ENCODE data around the gene MCTP1. TPM values are rescaled to one million over a fixed set of nuclear protein-coding genes. Genes with fewer than 3 reads are reported as not detected.

The MCTP1 gene
- total RNA-seq, 1 donor = 16.7 TPM

DNA sequence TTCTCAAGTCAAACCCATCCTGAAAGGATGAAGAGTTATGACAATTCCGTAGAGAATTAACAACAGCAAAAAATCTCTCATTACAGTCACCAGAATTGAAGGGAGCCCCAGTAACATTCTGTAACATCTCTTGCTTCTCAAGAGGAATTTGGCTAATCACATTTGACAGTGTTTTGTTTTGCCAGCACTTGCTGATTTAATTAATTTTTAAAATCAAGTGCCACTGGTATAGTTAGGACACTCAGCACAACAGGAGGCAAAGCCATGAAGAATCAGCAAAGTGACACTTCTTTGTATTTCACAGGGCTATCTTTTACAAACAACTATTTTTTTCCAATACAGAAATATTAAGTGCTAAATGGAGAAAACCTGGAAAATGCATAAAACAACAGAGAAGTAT, 152.8 kb downstream of the MCTP1 start:
- no peak for DNase-seq (ENCODE audit: low read depth in 2 of 3, low spot score in 2 of 3)

DNA sequence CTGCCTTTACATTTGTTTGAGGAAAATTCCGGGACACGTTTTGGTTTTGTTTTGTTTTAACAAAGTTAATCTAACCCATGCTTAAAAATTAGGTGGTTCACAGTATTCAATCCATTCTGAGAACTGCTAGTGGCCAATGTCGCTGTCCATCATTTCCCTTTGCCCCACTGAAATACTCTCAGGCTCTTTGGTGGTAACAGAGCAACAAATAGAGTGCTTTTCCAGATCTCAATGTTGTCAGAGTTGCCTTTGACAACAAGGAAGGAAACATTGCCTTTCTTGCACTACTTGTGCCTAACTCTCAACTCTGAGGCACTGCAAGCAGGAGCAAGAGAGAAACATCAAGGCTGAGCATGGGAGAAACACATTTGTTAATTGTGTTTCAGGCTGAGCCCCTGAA, 154.0 kb downstream of the MCTP1 start:
- DNase-seq (ENCODE audit: low read depth in 2 of 3, low spot score in 2 of 3) = peak in 2 of 3 donors; percentile 15 to 59

GRCh38 chr5:95124731-95125130, 160.2 kb downstream of the MCTP1 start:
- DNase-seq (ENCODE audit: low read depth in 2 of 3, low spot score in 2 of 3) = no peak

- DNase-seq (ENCODE audit: low read depth in 2 of 3, low spot score in 2 of 3) = no peak
Observed at GRCh38 chr5:95124101-95124500, 160.8 kb downstream of the MCTP1 start.

DNA sequence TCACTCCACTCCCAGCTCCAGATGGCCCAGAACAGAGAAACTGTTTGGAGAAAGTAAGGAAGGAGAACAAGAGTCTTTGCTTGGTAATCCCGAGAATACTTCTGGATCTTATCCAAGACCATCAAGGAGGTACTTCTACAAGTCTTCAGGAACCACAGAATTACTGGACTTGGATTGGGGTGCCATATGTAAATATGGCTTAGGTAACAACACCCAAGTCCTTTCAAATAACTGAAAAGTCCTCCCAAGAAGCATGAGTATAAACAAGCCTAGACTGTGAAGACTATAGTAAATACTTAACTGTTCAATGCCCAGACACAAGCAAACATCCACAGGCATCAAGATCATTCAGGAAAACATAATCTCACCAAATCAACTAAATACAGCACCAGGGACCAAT, 170.0 kb downstream of the MCTP1 start:
- DNase-seq (ENCODE audit: low read depth in 2 of 3, low spot score in 2 of 3) = no peak

DNA sequence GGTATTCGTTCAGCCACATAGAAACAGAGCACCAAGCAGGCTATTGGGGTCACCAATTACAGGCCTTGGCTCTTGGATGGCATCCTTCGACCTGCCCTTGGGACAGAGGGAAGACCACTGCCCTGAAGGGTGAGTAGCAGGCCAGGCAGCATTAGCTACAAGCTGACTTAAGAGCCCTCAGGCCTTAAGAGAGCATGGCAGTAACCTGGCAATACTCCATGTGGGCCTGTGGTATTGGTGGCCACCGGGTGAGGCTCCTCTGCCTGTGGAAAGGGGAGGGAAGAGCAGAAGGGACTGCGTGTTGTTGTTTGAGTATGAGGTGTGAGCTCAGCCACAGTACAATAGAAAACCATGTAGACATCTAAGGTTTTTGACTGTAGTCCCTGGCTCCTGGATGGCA, 170.6 kb downstream of the MCTP1 start:
- DNase-seq (ENCODE audit: low read depth in 2 of 3, low spot score in 2 of 3) = no peak

DNA sequence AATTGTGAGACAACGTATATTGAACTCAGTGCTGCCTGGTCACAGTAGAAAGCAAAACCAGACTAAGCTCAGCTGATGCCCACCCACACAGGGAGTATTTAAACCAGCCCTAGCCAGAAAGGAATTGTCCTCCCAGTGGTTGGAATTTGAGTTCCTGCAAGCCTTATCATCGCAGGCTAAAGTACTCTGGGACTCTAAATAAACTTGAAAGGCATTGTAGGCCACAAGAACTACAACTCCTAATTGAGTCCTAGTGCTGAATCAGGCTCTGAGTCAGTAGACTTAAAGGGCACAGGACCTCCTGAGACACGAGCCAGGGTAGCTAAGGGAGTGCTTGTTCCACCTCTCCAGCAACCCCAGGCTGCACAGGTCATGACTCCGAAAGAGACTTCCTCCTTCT, 171.4 kb downstream of the MCTP1 start:
- DNase-seq (ENCODE audit: low read depth in 2 of 3, low spot score in 2 of 3) = no peak

- no peak for DNase-seq (ENCODE audit: low read depth in 2 of 3, low spot score in 2 of 3)
Observed at GRCh38 chr5:95111141-95111540, 173.8 kb downstream of the MCTP1 start.

GRCh38 chr5:95110118-95110517, 174.8 kb downstream of the MCTP1 start:
- peak in 1 of 3 donors; percentile 34 for DNase-seq (ENCODE audit: low read depth in 2 of 3, low spot score in 2 of 3)

GRCh38 chr5:95107138-95107537, 177.8 kb downstream of the MCTP1 start:
- no peak for DNase-seq (ENCODE audit: low read depth in 2 of 3, low spot score in 2 of 3)

- no peak for DNase-seq (ENCODE audit: low read depth in 2 of 3, low spot score in 2 of 3)
Observed at GRCh38 chr5:95105638-95106037, 179.3 kb downstream of the MCTP1 start.

DNA sequence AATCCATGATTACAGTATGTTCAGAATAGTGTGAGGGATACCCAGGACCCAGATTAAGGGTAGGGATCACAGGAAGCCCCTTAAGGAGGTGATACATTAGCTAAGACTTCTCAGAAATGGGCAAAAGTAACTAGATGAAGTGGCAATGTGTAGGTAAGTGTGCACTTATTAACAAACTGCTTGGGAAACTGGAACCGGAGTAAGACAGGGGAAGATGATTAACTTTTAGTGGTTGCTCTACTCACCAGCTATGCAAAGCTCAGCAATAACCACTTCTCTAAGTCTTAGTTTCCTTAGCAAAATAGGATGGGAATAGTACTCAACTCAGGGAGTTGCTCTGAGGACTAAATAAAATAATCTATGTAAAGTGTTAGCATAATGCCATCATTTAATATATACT, 182.2 kb downstream of the MCTP1 start:
- DNase-seq (ENCODE audit: low read depth in 2 of 3, low spot score in 2 of 3) = no peak

GRCh38 chr5:95102080-95102479, 182.8 kb downstream of the MCTP1 start:
- no peak for DNase-seq (ENCODE audit: low read depth in 2 of 3, low spot score in 2 of 3)

- no peak for DNase-seq (ENCODE audit: low read depth in 2 of 3, low spot score in 2 of 3)
Observed at GRCh38 chr5:95100551-95100950, 184.3 kb downstream of the MCTP1 start.

DNA sequence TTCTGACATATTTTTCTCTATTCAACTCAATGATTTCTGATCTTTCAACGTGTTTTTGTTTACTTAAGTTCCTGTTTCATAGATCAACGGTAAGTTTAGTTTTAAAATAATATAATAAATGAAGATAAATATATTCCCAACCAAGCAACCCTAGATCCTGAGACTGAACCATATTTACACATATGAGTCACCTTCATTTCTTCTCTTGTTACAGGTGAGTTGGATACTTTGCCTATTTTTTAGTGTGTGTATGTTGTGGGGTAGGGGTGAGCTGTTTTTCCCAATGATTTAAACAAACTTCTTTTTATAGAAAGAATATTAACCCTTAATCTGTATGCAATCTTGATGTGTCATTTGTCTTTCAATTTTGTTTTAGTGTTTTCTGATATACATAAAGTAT, 186.9 kb downstream of the MCTP1 start:
- no peak for DNase-seq (ENCODE audit: low read depth in 2 of 3, low spot score in 2 of 3)

DNA sequence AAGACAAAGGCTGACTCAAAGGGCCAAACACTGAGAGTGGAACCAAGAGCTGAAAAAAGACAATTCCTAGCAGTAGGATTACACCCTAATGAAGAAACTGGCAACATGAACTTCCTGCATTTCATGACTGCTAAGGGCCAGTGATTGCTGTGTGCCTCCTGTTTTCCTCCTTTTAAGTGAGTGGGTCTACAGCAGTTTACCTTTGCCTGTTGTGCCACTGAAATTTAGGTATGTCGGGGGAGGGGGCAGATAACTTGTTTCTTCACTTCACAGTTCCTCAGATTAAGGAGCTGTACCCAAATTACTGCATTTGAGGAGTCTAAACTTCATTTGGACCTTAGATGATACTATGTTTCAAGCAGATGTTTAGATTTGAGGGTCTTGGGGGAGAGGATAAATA, 191.7 kb downstream of the MCTP1 start:
- DNase-seq (ENCODE audit: low read depth in 2 of 3, low spot score in 2 of 3) = no peak

DNA sequence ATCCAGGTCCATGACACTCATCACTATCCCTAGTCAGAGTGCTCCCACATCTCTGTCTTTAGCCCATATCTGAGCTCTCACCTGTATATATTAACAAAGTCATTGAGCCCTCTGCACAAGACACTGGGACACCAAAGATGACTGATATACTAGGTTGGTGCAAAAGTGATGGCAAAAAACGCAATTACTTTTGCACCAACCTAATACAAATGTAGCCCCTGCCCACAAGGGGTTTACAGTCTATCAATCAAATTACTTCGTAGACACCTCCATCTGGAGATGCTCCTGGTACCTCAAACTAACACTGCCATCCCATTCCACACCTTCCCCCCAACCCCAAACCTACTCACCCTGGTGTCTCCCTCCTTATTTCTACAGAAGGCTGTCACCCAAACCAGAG, 194.1 kb downstream of the MCTP1 start:
- DNase-seq (ENCODE audit: low read depth in 2 of 3, low spot score in 2 of 3) = no peak

DNA sequence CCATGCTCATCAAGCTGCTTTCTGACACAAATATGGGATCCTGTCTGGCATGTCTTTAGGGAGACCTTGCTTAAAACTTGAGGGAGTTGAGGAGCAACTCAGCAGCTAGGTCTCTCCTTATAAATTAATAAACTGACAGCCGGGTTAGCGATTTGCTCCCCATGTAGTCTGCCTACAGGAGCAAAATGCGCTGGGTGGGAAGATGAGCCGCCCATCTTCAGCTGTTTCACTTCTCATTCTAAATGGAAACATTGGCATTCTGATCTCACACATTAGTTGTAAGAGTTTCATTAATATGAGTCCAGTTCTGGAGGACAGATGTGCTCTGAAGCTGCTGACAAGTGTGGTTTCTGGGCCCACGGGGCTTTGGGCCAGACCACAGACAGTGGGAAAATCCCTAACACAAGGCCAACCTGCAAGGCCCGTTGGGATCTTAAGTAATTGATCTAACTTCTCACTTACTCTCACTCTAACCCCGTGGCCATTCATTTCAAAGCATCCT, 197.0 kb downstream of the MCTP1 start:
- DNase-seq (ENCODE audit: low read depth in 2 of 3, low spot score in 2 of 3) = peak in 1 of 3 donors; percentile 34

DNA sequence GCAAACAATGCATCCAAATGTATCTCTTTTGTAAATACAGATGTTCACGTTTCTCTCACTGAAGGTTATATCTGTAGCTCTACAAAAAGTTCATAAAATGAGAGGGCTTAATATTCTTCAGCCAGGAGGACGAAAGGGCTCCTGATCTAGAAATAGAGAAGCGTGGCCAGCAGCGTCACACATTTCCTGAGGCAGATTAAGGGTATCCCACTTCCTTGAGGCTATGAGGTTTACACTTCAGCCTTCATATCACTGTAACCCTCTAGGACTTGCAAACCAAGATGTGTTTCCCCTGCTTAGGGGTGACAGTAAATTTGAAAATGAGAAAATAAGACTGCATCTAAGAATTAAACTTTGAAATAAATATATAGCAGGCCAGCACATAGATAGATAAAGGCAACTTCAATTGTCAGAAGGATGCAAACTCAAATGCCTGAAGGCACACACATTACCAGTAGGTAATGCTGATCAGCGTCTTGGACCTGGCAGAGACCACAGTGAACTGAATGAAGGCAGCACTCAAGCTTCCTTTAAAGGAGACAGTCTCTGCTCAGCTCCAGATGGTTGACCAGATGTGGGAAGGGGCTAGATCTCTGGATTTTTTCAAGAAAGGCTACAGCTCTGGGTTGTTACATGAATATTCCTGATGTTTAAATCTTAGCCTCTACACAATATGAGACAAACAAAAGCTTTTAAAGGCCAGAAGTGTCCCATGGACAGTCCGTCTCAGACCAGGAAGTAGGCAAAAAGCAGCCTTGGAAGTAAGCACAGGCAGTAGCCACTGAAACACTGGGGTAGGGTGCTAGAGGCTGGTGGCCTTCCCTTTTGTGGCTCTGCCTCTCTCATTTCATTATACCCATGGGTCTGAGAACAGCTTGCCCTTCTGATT, 197.7 kb downstream of the MCTP1 start:
- DNase-seq (ENCODE audit: low read depth in 2 of 3, low spot score in 2 of 3) = peak in 2 of 3 donors; percentile 58 to 77

DNA sequence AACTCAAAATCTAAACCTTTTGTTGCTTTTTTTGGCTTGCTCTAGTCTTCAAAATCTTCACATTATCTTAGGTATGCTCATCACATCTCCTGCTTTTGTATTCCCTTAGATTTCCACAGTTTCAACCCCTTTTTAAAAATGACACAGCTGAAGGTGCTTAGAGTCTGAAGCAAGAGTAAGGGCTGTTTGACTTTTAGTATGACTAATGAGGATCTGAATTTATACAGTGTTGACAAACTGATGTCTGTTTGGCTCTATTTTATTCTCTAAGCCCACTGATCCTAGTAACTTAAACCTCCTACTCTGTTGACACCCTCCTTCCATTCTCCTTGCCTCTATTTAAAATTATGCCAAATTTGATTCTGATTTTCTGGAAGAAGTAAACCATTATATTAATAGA, 200.1 kb downstream of the MCTP1 start:
- DNase-seq (ENCODE audit: low read depth in 2 of 3, low spot score in 2 of 3) = no peak

GRCh38 chr5:95083606-95084005, 201.3 kb downstream of the MCTP1 start:
- DNase-seq (ENCODE audit: low read depth in 2 of 3, low spot score in 2 of 3) = no peak

DNA sequence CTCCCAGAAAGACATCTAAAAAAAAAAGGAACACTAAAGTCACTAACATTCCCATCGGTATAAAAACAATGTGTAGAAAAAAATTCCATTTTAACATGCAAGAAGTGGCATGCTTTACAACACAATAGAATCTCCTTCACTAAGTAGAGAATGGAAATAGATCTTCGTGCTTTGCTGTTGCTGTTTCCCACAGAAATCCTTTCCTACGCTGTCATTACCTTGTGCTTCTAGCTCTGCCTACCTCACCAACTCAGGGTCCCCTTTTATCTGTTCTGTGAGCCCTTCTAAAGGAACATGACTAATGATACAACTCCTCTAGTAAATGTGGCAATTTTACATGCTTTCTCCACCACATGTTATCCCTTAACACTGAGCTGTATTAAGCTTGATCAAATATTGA, 202.9 kb downstream of the MCTP1 start:
- peak in 1 of 3 donors; percentile 30 for DNase-seq (ENCODE audit: low read depth in 2 of 3, low spot score in 2 of 3)

Measured in hematopoietic multipotent progenitor cell (in vitro differentiated cells).